ENCODE measurements around the gene NCKAP5.

NCKAP5 gene

DNA sequence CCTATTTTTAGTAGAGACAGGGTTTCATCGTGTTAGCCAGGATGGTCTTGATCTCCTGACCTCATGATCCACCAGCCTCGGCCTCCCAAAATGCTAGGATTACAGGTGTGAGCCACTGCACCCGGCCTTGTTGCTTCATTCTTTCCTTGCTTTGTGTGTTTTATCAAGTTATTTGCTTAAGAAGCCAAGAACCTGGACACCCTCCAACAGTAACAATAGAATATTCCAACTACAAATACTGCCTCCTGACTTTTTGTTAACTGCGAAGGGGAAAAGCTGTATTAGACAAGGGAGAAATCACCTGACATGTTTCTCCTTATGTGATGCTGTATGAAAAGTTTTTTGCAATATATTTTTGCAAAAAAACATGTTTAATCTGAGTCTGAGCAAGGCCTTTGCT is 297.2 kb downstream of the NCKAP5 start:
- DNase-seq, result no peak
- no peak overlapping the region for H3K9ac ChIP-seq (ENCODE audit: low read length)
- H3K23ac ChIP-seq (ENCODE audit: low read length), result no peak overlapping the region
- no peak overlapping the region for H2BK15ac ChIP-seq (replicated peaks; ENCODE audit: low read depth)
- H3K27me3 ChIP-seq (ENCODE audit: insufficient read depth, low read length, poor library complexity), result no peaks in the 10 kb centered on the region
- no peak overlapping the region for H3K4me3 ChIP-seq (ENCODE audit: low read length)
- H4K5ac ChIP-seq (ENCODE audit: low read length), result no peak overlapping the region
- H4K8ac ChIP-seq (ENCODE audit: low read depth, low read length), result no peak overlapping the region
- no peak overlapping the region for H3K4ac ChIP-seq (ENCODE audit: low read depth, low read length)
- no peak overlapping the region for H2AK5ac ChIP-seq (ENCODE audit: low read length)
- no peak overlapping the region for H2BK5ac ChIP-seq (ENCODE audit: low read length)
- H3K4me2 ChIP-seq (ENCODE audit: low read length), result no peak overlapping the region
- H3K4me1 ChIP-seq (ENCODE audit: control insufficient read depth, low read depth, low read length), result no peaks in the 10 kb centered on the region
- no peak overlapping the region for H2BK120ac ChIP-seq (ENCODE audit: low read depth, low read length)
- H3K18ac ChIP-seq (ENCODE audit: low read length), result no peak overlapping the region
- WGBS (ENCODE audit: extremely low coverage, insufficient coverage, low lambda C conversion rate), result no CpG with 5 or more reads among the region's 4 CpGs
- H3K27ac ChIP-seq (ENCODE audit: low read depth, low read length), result no peak overlapping the region
- no peaks in the 10 kb centered on the region for H3K36me3 ChIP-seq (ENCODE audit: control insufficient read depth, insufficient read depth, low read length)
- no peaks in the 10 kb centered on the region for H3K79me1 ChIP-seq (ENCODE audit: low read length)
- H3K56ac ChIP-seq (ENCODE audit: low read length), result no peak overlapping the region
- no peaks in the 10 kb centered on the region for H3K79me2 ChIP-seq (ENCODE audit: control insufficient read depth, insufficient read depth, low read length)

DNA sequence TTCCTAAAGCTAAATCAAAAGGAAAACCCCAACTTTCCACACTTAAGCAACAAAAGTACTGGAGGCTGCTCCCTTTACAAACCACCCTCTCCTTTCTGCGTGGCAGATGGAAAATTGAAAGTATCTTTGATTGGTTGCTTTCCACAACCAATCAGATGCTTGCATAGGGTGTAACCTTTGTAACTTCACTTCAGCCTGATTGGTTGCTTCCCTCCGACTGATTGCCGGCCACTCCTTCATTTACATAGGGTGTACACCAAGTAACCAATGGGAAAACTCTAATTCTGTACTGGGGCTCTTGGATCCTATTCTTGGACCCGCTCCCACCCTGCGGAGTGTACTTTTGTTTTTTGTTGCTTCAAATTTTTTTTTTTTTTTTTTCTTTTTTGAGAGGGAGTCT is 297.7 kb downstream of the NCKAP5 start:
- no peak overlapping the region for H4K8ac ChIP-seq (ENCODE audit: low read depth, low read length)
- H3K79me1 ChIP-seq (ENCODE audit: low read length), result no peaks in the 10 kb centered on the region
- no CpG with 5 or more reads among the region's 5 CpGs for WGBS (ENCODE audit: extremely low coverage, insufficient coverage, low lambda C conversion rate)
- no peak overlapping the region for H3K27ac ChIP-seq (ENCODE audit: low read depth, low read length)
- H3K36me3 ChIP-seq (ENCODE audit: control insufficient read depth, insufficient read depth, low read length), result no peaks in the 10 kb centered on the region
- no peak overlapping the region for H3K9ac ChIP-seq (ENCODE audit: low read length)
- no peak overlapping the region for H2BK15ac ChIP-seq (replicated peaks; ENCODE audit: low read depth)
- H3K4me3 ChIP-seq (ENCODE audit: low read length), result no peak overlapping the region
- H3K18ac ChIP-seq (ENCODE audit: low read length), result no peak overlapping the region
- H4K5ac ChIP-seq (ENCODE audit: low read length), result no peak overlapping the region
- no peaks in the 10 kb centered on the region for H3K4me1 ChIP-seq (ENCODE audit: control insufficient read depth, low read depth, low read length)
- H3K4me2 ChIP-seq (ENCODE audit: low read length), result no peak overlapping the region
- H3K23ac ChIP-seq (ENCODE audit: low read length), result no peak overlapping the region
- no peak overlapping the region for H3K56ac ChIP-seq (ENCODE audit: low read length)
- no peak overlapping the region for H2BK120ac ChIP-seq (ENCODE audit: low read depth, low read length)
- no peak overlapping the region for H2BK5ac ChIP-seq (ENCODE audit: low read length)
- H3K79me2 ChIP-seq (ENCODE audit: control insufficient read depth, insufficient read depth, low read length), result no peaks in the 10 kb centered on the region
- H3K4ac ChIP-seq (ENCODE audit: low read depth, low read length), result no peak overlapping the region
- no peak overlapping the region for H2AK5ac ChIP-seq (ENCODE audit: low read length)
- DNase-seq, result no peak
- no peaks in the 10 kb centered on the region for H3K27me3 ChIP-seq (ENCODE audit: insufficient read depth, low read length, poor library complexity)

DNA sequence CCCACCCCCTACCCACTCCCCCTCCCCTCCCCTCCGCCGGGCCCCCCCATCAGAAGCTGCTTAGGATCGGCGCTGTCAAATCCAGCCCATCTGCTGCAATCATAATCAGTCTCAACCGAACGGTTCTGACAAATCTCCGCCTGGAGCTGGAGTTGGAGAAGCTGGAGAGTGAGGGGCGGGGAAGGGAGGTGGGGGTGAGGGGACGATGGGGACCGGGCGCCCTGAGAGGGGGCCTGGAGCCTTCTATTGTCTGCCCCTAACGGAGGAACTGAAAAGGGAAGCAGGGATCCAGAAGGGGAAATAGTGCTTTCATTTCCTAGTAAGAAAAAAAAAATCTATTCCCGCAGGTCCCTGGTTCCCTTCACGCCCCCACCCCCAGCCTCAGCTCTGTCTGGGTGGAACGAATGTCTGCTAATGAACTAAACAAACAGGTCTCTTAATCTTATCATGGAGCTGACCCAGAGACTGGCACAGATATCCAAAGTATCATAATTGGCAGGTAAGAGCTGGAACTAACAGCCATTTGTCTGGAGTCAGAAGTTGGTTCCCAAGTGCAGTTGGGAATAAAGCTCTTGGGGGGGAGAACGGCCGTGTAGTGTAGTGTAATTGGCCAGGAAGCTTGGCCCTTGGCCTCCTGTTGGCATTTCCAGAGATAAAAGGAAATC is 301.2 kb downstream of the NCKAP5 start:
- H3K79me2 ChIP-seq (ENCODE audit: control insufficient read depth, insufficient read depth, low read length), result no peaks in the 10 kb centered on the region
- no peak overlapping the region for H4K8ac ChIP-seq (ENCODE audit: low read depth, low read length)
- no peak overlapping the region for H3K23ac ChIP-seq (ENCODE audit: low read length)
- no peaks in the 10 kb centered on the region for H3K36me3 ChIP-seq (ENCODE audit: control insufficient read depth, insufficient read depth, low read length)
- no peak overlapping the region for H3K4ac ChIP-seq (ENCODE audit: low read depth, low read length)
- no peaks in the 10 kb centered on the region for H3K79me1 ChIP-seq (ENCODE audit: low read length)
- H2BK15ac ChIP-seq (replicated peaks; ENCODE audit: low read depth), result no peak overlapping the region
- H3K56ac ChIP-seq (ENCODE audit: low read length), result peak overlapping the region; percentile 32
- no peaks in the 10 kb centered on the region for H3K4me1 ChIP-seq (ENCODE audit: control insufficient read depth, low read depth, low read length)
- no peaks in the 10 kb centered on the region for H3K27me3 ChIP-seq (ENCODE audit: insufficient read depth, low read length, poor library complexity)
- H2AK5ac ChIP-seq (ENCODE audit: low read length), result no peak overlapping the region
- no peak overlapping the region for H4K5ac ChIP-seq (ENCODE audit: low read length)
- peak; percentile 37 for DNase-seq
- no CpG with 5 or more reads among the region's 17 CpGs for WGBS (ENCODE audit: extremely low coverage, insufficient coverage, low lambda C conversion rate)
- H3K4me2 ChIP-seq (ENCODE audit: low read length), result peak overlapping the region; percentile 58
- H3K4me3 ChIP-seq (ENCODE audit: low read length), result no peak overlapping the region
- no peak overlapping the region for H3K27ac ChIP-seq (ENCODE audit: low read depth, low read length)
- no peak overlapping the region for H2BK120ac ChIP-seq (ENCODE audit: low read depth, low read length)
- no peak overlapping the region for H2BK5ac ChIP-seq (ENCODE audit: low read length)
- no peak overlapping the region for H3K18ac ChIP-seq (ENCODE audit: low read length)
- H3K9ac ChIP-seq (ENCODE audit: low read length), result no peak overlapping the region

DNA sequence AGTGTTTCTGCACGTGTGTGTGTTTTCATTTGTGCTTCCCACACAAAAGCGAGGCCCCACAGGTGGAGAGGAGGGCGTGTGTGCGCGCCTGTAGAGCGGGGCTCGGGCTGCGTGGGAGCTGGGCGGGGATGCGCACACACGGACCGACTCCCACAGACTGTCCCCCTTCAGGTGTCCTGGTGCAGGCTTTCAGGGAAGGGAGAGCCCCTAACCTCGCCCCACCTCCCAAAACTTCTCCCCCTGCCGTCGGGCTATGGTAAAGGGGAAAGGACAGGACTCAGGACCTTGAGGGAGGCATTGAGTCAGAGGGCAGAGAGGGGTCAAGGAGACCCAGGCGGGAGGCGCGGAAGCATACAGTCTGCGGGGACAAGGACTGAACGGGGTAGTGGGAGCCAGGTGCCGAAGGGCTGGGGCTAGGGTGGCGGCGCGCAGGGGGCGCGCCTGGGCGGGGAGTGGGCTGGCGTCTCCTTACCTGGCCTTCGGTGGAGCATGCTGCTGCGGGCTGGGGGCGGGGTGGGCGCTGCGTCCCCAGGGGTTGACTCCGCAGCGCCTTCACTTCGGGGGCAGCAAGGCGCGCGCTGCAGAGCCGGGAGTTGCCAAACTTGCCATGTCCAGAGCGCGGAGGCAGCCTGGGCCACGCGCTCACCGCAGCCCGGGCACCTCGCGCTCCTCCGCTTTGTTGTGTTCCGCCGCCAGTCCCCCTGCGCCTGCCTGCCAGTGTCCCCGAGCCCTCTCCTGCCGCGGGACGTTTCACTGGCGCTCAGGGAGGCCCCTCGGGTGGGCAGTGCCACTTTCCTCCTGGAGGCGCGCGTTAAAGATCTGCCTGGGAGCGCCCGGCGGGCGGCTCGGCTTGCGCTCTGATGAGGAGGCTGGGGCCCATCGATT is 302.0 kb downstream of the NCKAP5 start:
- Histone ChIP-seq H3K9ac (ENCODE audit: low read length) (peak overlapping the region; percentile 64), H2BK15ac (replicated peaks; ENCODE audit: low read depth) (no peak overlapping the region), H3K4me2 (ENCODE audit: low read length) (peak overlapping the region; percentile 75), H3K36me3 (ENCODE audit: control insufficient read depth, insufficient read depth, low read length) (no peaks in the 10 kb centered on the region), H3K4ac (ENCODE audit: low read depth, low read length) (no peak overlapping the region), H2AK5ac (ENCODE audit: low read length) (no peak overlapping the region), H2BK120ac (ENCODE audit: low read depth, low read length) (no peak overlapping the region), H3K4me1 (ENCODE audit: control insufficient read depth, low read depth, low read length) (no peaks in the 10 kb centered on the region), H3K18ac (ENCODE audit: low read length) (no peak overlapping the region), H3K27ac (ENCODE audit: low read depth, low read length) (no peak overlapping the region), H2BK5ac (ENCODE audit: low read length) (no peak overlapping the region), H3K23ac (ENCODE audit: low read length) (no peak overlapping the region), H3K27me3 (ENCODE audit: insufficient read depth, low read length, poor library complexity) (no peaks in the 10 kb centered on the region), H3K56ac (ENCODE audit: low read length) (peak overlapping the region; percentile 73), H3K79me2 (ENCODE audit: control insufficient read depth, insufficient read depth, low read length) (no peaks in the 10 kb centered on the region), H3K79me1 (ENCODE audit: low read length) (no peaks in the 10 kb centered on the region), H3K4me3 (ENCODE audit: low read length) (peak overlapping the region; percentile 51), H4K8ac (ENCODE audit: low read depth, low read length) (no peak overlapping the region), H4K5ac (ENCODE audit: low read length) (no peak overlapping the region)
- peak; percentile 87 for DNase-seq
- no CpG with 5 or more reads among the region's 68 CpGs for WGBS (ENCODE audit: extremely low coverage, insufficient coverage, low lambda C conversion rate)

DNA sequence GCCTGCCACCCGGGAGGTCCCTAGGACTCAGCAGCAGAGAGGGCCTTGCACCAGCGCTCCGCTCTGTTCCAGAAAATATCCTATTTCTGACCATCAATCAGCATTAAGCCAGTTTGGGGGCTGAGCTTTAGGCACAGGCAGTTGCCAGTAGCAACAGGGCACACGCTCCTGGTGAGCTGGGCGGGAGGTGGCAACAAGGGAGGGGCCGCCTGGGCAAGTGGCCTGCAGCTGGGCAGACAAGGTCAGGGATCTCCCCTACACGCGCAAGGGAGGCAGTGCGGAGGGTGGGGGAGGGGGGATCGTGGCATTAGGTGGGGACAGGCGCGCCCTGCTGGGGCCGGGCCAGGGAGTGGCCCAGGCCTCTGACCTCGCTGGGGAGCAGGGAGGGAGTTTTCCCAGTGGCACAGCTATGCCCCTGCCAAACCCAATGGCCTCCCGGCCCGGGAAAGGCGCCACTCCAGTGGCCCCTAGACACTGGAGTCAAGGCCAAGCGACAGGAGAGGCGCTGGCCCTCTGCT is 302.8 kb downstream of the NCKAP5 start:
- no peaks in the 10 kb centered on the region for H3K79me2 ChIP-seq (ENCODE audit: control insufficient read depth, insufficient read depth, low read length)
- H3K27ac ChIP-seq (ENCODE audit: low read depth, low read length), result no peak overlapping the region
- H3K4me2 ChIP-seq (ENCODE audit: low read length), result peak overlapping the region; percentile 75
- H3K4me1 ChIP-seq (ENCODE audit: control insufficient read depth, low read depth, low read length), result no peaks in the 10 kb centered on the region
- peak; percentile 50 for DNase-seq
- no peak overlapping the region for H2AK5ac ChIP-seq (ENCODE audit: low read length)
- H2BK120ac ChIP-seq (ENCODE audit: low read depth, low read length), result no peak overlapping the region
- WGBS (ENCODE audit: extremely low coverage, insufficient coverage, low lambda C conversion rate), result no CpG with 5 or more reads among the region's 19 CpGs
- H3K4ac ChIP-seq (ENCODE audit: low read depth, low read length), result no peak overlapping the region
- no peaks in the 10 kb centered on the region for H3K27me3 ChIP-seq (ENCODE audit: insufficient read depth, low read length, poor library complexity)
- H3K4me3 ChIP-seq (ENCODE audit: low read length), result no peak overlapping the region
- H4K8ac ChIP-seq (ENCODE audit: low read depth, low read length), result no peak overlapping the region
- no peaks in the 10 kb centered on the region for H3K36me3 ChIP-seq (ENCODE audit: control insufficient read depth, insufficient read depth, low read length)
- H3K79me1 ChIP-seq (ENCODE audit: low read length), result no peaks in the 10 kb centered on the region
- H3K9ac ChIP-seq (ENCODE audit: low read length), result peak overlapping the region; percentile 5
- H3K18ac ChIP-seq (ENCODE audit: low read length), result no peak overlapping the region
- H2BK5ac ChIP-seq (ENCODE audit: low read length), result no peak overlapping the region
- H3K56ac ChIP-seq (ENCODE audit: low read length), result peak overlapping the region; percentile 26
- no peak overlapping the region for H3K23ac ChIP-seq (ENCODE audit: low read length)
- no peak overlapping the region for H4K5ac ChIP-seq (ENCODE audit: low read length)
- H2BK15ac ChIP-seq (replicated peaks; ENCODE audit: low read depth), result no peak overlapping the region
